ENCODE measurements around the gene DUSP8.

DNA sequence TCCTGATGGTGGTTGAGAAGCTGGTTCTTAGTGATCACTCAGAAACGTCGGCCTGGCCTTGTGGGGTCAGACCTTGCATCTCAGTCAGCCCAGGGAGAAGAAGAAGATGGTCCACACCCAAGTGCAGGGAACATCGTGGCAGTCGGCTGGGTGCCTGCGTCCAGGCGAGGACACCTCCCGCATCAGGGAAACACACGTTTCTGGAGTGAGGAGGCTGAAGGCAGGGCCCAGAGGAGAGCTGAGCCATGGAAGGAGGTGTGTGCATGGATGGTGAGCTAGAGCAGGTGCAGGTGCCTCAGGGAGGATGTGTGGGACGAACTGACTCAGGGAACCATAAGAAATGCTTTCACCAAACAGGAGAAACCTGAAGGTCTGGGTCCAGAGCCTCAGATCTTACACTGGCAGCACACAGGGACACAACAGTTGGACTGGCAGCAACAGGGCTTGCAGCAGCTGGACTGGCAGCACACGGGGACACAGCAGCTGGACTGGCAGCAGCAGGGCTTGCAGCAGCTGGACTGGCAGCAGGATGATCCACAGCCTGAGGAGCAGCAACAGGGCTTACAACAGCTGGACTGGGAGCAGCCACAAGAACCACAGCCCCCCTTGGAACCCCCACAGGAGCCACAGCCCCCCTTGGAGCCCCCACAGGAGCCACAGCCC, 25.4 kb upstream of the DUSP8 start:
- TF ChIP-seq GATA2 (IDR thresholded peaks at IDR 0.05; ENCODE audit: low read depth, low read length), result no peak
- no peak for TF ChIP-seq GATA3 (IDR thresholded peaks at IDR 0.05; ENCODE audit: low read depth, low read length)

Data from SH-SY5Y (cell line).